Small intestine (tissue), 7 donors: ENCODE measurements around the gene CCDC91. TPM values are rescaled to one million over a fixed set of nuclear protein-coding genes. Genes with fewer than 3 reads are reported as not detected.
"Not testable (repeated sequence)": the region's sequence is repeated elsewhere in the genome, so short reads cannot be mapped to it uniquely, and the experiment has no call there.

Experiments
- DNase-seq, 2 donors: peaks; one replicate each; pipeline versions ENCODE4 v3.0.0 to v3.0.0-alpha.2; 2013
- FAIRE-seq: peaks from 2 replicates; lab custom pipeline; 2012; peaks lifted over from hg19 to GRCh38; lab: Jason Lieb, UNC
- H3K27ac ChIP-seq, 3 donors: one replicate each; pipeline ENCODE4 v1.5.1; 2013; ENCODE audit warnings: low read length in 2 of 3, mild to moderate bottlenecking in 2 of 3, control low read depth in 1 of 3, inconsistent platforms in 1 of 3, low read depth in 1 of 3, moderate library complexity in 1 of 3
- H3K27me3 ChIP-seq, 3 donors: one replicate each; pipeline ENCODE4 v1.6.1; 2013; ENCODE audit warnings: low read length in 3 of 3, inconsistent platforms in 1 of 3; ENCODE audit not compliant: control insufficient read depth in 3 of 3, insufficient read depth in 3 of 3
- H3K36me3 ChIP-seq, 3 donors: one replicate each; pipeline ENCODE4 v1.6.1; 2013; ENCODE audit warnings: low read length in 3 of 3, inconsistent platforms in 1 of 3, low read depth in 1 of 3, mild to moderate bottlenecking in 1 of 3, moderate library complexity in 1 of 3; ENCODE audit not compliant: control insufficient read depth in 3 of 3, insufficient read depth in 2 of 3
- H3K4me1 ChIP-seq, 3 donors: one replicate each; pipeline ENCODE4 v1.6.1; 2013; ENCODE audit warnings: low read length in 2 of 3, inconsistent platforms in 1 of 3, low read depth in 1 of 3, mild to moderate bottlenecking in 1 of 3, moderate library complexity in 1 of 3; ENCODE audit not compliant: control insufficient read depth in 3 of 3, insufficient read depth in 2 of 3
- H3K4me3 ChIP-seq, 3 donors: one replicate each; pipeline ENCODE4 v1.5.1; 2013; ENCODE audit warnings: low read length in 3 of 3, control low read depth in 1 of 3, inconsistent platforms in 1 of 3, low read depth in 1 of 3, mild to moderate bottlenecking in 1 of 3, moderate library complexity in 1 of 3
- H3K9me3 ChIP-seq, 2 donors: one replicate each; pipeline ENCODE4 v1.6.1; 2013; ENCODE audit warnings: low read depth in 1 of 2, low read length in 1 of 2; ENCODE audit not compliant: control insufficient read depth in 2 of 2, insufficient read depth in 1 of 2
- WGBS, 3 donors: extraction: QIAGEN DNeasy Blood & Tissue Kit; methylation state at CpG; one replicate each; pipeline ENCODE4 v1.1.7; 2013; 5-methylcytosine and 5-hydroxymethylcytosine counted together
- polyA plus RNA-seq, 4 donors: library from polyadenylated mRNA; stranded (reverse) in 3 of 4; unstranded in 1 of 4; fragments of 200-250 nt in 3 of 4; fragments of 120-200 nt in 1 of 4; gene quantifications; one replicate each; pipeline versions ENCODE4 v1.2.1 to v1.2.3, GENCODE V29; 2013
- donor health status: healthy with polysubstance abuse.
- donor health status: control.
- donor health status: control.
- donor health status: Bipolar disorder and iron deficiency.
- donor health status: healthy.

Gene CCDC91
- polyA plus RNA-seq, 4 donors: 12.5 to 20.2 (median 13.3) TPM

- Histone ChIP-seq H3K27me3 (no peaks in the 10 kb centered on the region), H3K9me3 (no peaks in the 10 kb centered on the region), H3K36me3 (no peaks in the 10 kb centered on the region), H3K4me3 (no peak overlapping the region), H3K27ac (no peak overlapping the region), H3K4me1 (no peaks in the 10 kb centered on the region)
- DNase-seq: no peak
- no peak for FAIRE-seq
Measured at GRCh38 chr12:28446031-28446430, 255.8 kb downstream of the CCDC91 start.

GRCh38 chr12:28453686-28454085 is 263.4 kb downstream of the CCDC91 start:
- Histone ChIP-seq H3K9me3 (no peaks in the 10 kb centered on the region), H3K4me1 (no peaks in the 10 kb centered on the region), H3K36me3 (no peaks in the 10 kb centered on the region), H3K27me3 (no peaks in the 10 kb centered on the region), H3K27ac (no peak overlapping the region), H3K4me3 (no peak overlapping the region)
- 85 to 95% (median 88%) methylated on average over 4 of the region's 4 CpGs for WGBS, 3 donors
- FAIRE-seq: no peak
- DNase-seq: no peak

GRCh38 chr12:28456934-28457710 is 266.9 kb downstream of the CCDC91 start:
- no peak for FAIRE-seq
- 76 to 82% (median 81%) methylated on average over 5 of the region's 5 CpGs for WGBS, 3 donors
- no peak overlapping the region for H3K4me3 ChIP-seq

GRCh38 chr12:28457785-28458184 is 267.5 kb downstream of the CCDC91 start:
- H3K27ac ChIP-seq: no peak overlapping the region
- H3K4me1 ChIP-seq: no peaks in the 10 kb centered on the region
- H3K9me3 ChIP-seq: no peaks in the 10 kb centered on the region
- H3K4me3 ChIP-seq: no peak overlapping the region
- DNase-seq: no peak
- no peak for FAIRE-seq
- no peaks in the 10 kb centered on the region for H3K27me3 ChIP-seq
- H3K36me3 ChIP-seq: no peaks in the 10 kb centered on the region
- WGBS, 3 donors: 68 to 78% (median 71%) methylated on average over 3 of the region's 3 CpGs

More at GRCh38 chr12:28456934-28457710, 266.9 kb downstream of the CCDC91 start:
- Histone ChIP-seq H3K9me3 (no peaks in the 10 kb centered on the region), H3K4me1 (no peaks in the 10 kb centered on the region), H3K27me3 (no peaks in the 10 kb centered on the region), H3K36me3 (no peaks in the 10 kb centered on the region), H3K27ac (no peak overlapping the region)
- no peak for DNase-seq

- no peak for FAIRE-seq
- Histone ChIP-seq H3K4me1 (no peaks in the 10 kb centered on the region), H3K27ac (no peak overlapping the region), H3K4me3 (no peak overlapping the region), H3K9me3 (peaks cover 0 to 5% of the 10 kb centered on the region in 2 donors), H3K27me3 (no peaks in the 10 kb centered on the region), H3K36me3 (peaks cover 0 to 4% (median 0%) of the 10 kb centered on the region in 3 donors)
- WGBS, 3 donors: 68 to 81% (median 77%) methylated on average over 3 of the region's 3 CpGs
- no peak for DNase-seq
Measured at GRCh38 chr12:28459481-28459880, 269.2 kb downstream of the CCDC91 start.

GRCh38 chr12:28460420-28461130 is 270.3 kb downstream of the CCDC91 start:
- Histone ChIP-seq H3K27me3 (no peaks in the 10 kb centered on the region), H3K36me3 (peaks cover 0 to 12% (median 0%) of the 10 kb centered on the region in 3 donors), H3K4me3 (no peak overlapping the region), H3K9me3 (peaks cover 0 to 13% of the 10 kb centered on the region in 2 donors), H3K4me1 (no peaks in the 10 kb centered on the region), H3K27ac (no peak overlapping the region)
- WGBS, 3 donors: 80 to 89% (median 83%) methylated on average over 2 of the region's 2 CpGs
- DNase-seq (no peak), FAIRE-seq (no peak)

GRCh38 chr12:28463396-28463795 is 273.1 kb downstream of the CCDC91 start:
- FAIRE-seq (no peak), DNase-seq (no peak)
- H3K36me3 ChIP-seq: peaks cover 0 to 12% (median 0%) of the 10 kb centered on the region in 3 donors
- H3K27me3 ChIP-seq: no peaks in the 10 kb centered on the region
- no peak overlapping the region for H3K27ac ChIP-seq
- H3K9me3 ChIP-seq: peaks cover 0 to 13% of the 10 kb centered on the region in 2 donors
- no peaks in the 10 kb centered on the region for H3K4me1 ChIP-seq
- H3K4me3 ChIP-seq: no peak overlapping the region

- not testable (repeated sequence) for FAIRE-seq
Measured at GRCh38 chr12:28471762-28472161, 281.5 kb downstream of the CCDC91 start.

More at GRCh38 chr12:28471762-28472161, 281.5 kb downstream of the CCDC91 start:
- not testable (repeated sequence) for H3K4me3 ChIP-seq, H3K27me3 ChIP-seq, H3K27ac ChIP-seq, H3K9me3 ChIP-seq, DNase-seq, H3K4me1 ChIP-seq, H3K36me3 ChIP-seq
- 96 to 98% (median 98%) methylated on average over 9 of the region's 9 CpGs for WGBS, 3 donors
